GM12874 (cell line): ENCODE results near the gene CLTB.

ENCODE experiments used
- TF ChIP-seq, protein P1 (sequence below): IDR thresholded peaks from 2 replicates; pipeline ENCODE4 v1.5.1; 2011; ENCODE audit warnings: low read depth, mild to moderate bottlenecking, control low read depth, low read length, moderate library complexity; ENCODE audit not compliant: insufficient read depth

CLTB gene

DNA sequence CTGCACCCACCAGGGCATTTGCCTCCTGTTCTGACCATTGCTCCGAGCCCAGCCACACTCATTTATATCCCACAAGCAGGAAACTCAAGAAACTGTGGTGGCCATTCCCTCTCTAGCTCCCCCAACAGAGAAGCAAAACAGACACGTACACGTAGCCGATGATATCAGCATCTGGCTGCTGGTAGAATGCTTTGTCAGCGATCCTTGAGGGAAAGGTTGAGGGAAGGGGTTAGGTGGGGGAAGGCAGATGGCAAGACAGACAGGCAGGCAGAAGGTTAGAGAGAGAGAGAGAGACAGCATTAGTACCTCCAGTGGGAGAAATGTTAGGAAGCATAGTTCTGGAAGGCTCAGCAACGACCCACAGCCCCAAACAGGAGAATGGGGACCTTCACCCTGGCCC, 20.0 kb downstream of the CLTB start:
- TF ChIP-seq, protein P1, sequence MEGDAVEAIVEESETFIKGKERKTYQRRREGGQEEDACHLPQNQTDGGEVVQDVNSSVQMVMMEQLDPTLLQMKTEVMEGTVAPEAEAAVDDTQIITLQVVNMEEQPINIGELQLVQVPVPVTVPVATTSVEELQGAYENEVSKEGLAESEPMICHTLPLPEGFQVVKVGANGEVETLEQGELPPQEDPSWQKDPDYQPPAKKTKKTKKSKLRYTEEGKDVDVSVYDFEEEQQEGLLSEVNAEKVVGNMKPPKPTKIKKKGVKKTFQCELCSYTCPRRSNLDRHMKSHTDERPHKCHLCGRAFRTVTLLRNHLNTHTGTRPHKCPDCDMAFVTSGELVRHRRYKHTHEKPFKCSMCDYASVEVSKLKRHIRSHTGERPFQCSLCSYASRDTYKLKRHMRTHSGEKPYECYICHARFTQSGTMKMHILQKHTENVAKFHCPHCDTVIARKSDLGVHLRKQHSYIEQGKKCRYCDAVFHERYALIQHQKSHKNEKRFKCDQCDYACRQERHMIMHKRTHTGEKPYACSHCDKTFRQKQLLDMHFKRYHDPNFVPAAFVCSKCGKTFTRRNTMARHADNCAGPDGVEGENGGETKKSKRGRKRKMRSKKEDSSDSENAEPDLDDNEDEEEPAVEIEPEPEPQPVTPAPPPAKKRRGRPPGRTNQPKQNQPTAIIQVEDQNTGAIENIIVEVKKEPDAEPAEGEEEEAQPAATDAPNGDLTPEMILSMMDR = no peak

DNA sequence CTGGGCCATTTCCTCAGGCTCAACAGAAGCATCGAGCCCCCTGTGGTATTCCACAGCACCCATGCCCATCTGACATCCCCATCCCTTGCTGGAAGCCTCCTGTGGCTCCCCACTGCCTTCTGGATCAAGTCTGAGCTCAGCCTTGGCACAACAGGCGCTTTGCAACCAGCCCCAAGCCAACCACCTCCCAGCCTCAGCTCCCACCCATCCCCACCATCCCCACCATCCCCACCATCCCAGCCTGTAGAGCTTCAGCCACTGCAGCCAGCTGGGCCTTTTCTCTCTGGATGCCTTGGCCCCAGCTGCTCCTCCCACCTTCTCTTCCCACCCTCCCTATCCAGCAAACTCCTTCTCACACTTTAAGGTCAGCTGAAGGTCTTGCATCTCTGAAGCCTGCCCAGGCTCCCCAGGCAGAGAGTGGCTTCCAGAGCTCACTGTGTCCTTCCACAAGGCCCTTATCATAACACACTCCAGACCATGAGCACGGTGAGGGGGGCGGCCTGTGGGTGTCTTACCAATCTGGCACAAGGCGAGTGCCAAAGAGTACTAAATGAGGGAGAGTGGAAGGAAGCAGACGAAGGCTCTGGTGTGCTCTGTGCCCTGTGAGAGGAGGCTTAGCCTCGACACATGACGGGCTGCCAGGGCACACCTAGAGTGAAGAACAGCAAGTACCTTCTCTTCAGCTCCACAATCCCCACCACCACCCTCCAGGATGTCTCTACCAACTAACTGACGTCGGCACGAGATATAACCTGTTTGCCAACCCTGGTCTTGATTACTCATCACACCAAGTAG, 21.3 kb downstream of the CLTB start:
- TF ChIP-seq, protein P1 = no peak

DNA sequence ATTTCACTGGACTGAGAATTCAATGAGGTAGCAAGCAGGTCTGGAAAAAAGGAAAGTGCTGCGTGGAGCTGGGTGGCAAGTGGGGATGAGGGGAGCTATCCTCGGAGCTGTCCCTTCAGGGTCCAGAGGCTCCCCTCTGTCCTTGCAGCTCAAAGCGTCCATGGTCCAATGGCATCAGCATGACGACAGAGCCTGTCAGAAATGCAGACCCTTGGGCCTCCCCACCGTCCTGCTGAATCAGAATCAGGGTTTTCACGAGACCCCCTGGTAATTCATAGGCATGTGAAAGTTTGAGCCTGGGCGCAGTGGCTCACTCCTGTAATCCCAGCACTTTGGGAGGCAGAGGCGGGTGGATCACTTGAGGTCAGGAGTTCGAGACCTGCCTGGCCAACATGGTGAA, 22.2 kb downstream of the CLTB start:
- TF ChIP-seq, protein P1 = no peak

DNA sequence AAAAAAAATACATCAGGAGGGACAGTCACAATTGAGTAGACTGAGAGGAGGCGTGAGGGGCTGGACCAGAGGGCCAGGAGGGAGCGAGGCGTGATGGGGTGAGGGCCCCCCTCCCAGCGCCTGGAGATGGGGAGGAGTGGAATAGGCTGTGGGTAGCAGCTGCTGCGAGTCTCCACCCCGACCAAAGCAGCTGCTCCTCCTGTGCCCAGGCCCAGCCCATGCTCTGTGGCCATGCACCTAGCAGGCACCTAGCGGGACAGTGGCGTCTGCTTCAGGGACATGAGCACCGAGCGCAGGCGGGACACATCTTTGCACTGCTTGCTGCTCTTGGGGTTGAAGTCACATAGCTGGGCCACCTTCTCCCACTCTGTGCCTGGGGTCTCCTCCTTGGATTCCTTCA, 23.8 kb downstream of the CLTB start:
- TF ChIP-seq, protein P1 = no peak

DNA sequence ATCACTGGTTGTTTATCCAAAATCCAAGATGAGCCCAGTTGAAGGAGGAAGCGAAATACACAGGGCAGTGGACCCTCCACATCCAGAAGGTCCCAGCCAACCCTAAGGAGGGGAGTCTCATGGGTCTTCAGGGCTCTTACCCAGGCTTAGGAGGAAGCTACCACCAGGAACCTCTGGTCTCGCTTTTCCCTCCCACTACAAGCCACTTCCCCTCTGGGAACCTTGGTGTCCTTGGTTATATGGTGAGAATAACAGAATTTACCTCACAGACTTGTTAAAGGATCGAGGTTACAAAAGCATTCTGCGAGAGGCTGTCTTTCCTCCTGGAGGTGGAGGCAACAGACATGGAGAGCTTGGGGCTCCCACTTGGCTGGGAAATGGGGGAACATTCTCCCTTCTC, 24.3 kb downstream of the CLTB start:
- TF ChIP-seq, protein P1 = no peak

DNA sequence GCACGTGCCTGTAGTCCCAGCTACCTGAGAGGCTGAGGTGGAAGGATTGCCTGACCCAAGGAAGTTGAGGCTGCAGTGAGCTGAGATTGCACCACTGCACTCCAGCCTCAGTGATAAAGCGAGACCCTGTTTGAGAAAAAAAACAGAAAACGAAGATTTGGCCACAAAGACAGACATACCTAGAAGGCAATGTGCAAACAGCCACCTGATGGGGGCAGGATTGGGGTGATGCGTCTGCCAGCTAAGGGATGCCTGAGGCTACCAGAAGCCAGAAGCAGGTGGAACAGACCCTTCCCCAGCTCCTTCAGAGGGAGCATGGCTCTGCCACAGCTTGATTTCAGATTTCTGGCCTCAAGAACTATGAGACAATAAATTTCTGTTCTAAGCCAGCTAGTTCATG, 24.9 kb downstream of the CLTB start:
- TF ChIP-seq, protein P1 = no peak

DNA sequence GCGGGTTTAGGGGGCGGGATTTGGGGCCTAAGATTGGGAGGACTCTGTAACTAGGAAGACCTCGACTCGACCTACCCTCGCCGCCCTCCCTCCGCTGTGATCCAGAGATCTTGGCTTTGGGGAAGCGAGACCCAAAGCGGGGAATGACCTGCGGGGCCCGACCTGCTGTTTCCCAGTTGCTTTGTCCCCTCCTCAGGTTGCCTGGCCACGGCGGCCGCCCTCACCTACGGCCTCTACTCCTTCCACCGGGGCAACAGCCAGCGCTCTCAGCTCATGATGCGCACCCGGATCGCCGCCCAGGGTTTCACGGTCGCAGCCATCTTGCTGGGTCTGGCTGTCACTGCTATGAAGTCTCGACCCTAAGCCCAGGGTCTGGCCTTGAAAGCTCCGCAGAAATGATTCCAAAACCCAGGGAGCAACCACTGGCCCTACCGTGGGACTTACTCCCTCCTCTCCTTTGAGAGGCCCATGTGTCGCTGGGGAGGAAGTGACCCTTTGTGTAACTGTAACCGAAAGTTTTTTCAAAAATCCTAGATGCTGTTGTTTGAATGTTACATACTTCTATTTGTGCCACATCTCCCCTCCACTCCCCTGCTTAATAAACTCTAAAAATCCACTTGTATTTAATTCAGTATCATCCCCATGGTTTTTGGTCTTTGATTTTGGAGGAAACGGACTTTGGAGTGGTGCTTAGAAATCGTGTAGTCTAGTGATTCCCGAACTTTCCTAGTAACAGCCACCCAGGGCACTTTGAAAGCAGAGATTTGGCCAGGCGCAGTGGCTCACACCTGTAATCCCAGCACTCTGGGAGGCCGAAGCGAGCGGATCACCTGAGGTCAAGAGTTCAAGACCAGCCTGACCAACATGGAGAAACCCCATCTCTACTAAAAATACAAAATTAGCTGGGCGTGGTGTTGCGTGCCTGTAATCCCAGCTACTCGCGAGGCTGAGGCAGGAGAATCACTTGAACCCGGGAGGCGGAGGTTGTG, 26.9 kb downstream of the CLTB start:
- TF ChIP-seq, protein P1 = no peak
